ENCODE data around the gene C4orf51. TPM values are rescaled to one million over a fixed set of nuclear protein-coding genes. Genes with fewer than 3 reads are reported as not detected.

The C4orf51 gene
- total and polyA plus RNA-seq, 2 of the 4 experiments (the other 2 are of a cell fraction): not detected

DNA sequence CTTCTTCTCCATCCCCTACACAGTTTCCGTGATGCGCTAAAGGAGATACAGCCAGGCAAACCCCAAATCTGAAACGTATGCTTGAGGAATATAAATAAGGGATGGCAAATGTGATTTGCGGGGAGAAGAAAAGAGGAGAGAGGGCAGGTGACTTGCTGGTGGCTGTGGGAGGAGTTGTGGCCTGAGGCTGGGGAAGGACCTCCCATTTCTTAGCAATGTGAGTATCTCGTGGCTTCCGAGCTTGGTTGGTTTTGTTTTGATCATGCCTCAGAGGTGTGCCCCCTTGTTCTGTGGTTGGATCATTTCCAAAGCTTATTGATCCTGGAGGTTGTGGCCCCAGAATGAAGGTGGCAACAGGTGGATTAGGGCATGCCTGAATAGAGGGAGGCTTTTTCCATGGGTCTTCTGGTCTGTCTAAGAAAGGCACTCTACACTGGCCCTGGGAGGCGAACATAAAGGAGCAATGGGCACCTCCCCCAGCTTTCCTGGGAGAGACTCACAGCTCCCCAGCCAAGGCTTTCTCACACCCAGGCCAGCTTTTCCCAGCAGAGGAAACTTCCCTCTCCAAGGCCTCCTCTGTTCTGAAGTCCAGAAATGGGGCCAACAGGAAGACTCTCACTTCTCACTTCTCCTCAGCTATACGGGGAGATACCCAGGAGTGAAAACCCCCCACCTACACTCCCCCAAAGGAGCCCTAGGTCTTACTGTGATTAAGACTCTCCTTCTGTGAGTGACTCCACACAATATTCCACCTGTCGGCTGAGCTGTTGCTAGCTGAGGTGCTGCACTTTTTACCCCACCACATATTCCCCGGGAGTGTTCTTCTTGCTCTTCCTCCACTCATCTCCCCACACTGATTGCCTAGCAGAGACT is 40.0 kb downstream of the C4orf51 start (continued):
- TF ChIP-seq FOS (IDR thresholded peaks at IDR 0.05; ENCODE audit: low read depth, low read length): no peak

DNA sequence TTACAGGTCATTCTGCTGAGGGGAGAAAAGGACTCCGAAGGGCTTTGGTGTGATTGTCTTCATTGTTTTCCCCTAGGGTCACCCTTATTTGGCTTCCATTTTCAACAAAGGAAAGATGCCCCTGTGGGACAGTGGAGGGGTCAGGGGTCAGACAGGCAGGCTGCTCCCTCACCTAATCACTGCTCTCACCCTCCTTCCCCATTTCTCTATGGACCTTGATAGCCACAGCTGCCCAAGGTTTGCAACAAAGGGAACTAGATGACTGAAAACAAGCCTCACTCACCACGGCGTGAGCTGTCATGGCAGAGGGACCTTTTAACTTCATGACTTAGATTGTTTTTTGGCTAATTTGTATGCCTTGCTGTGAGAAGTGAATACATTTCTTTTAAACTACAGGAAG is 40.7 kb downstream of the C4orf51 start:
- intact Hi-C loops (cut with micrococcal nuclease): no loop called here
- Histone ChIP-seq H3K79me1 (ENCODE audit: low read depth in 1 of 2, low read length in 2 of 2) (no peaks in the 10 kb centered on the region), H3K4me3 (ENCODE audit: insufficient read depth, low read depth, low read length) (no peak overlapping the region), H4K91ac (ENCODE audit: insufficient read depth, low read depth, low read length) (no peak overlapping the region), H3K4ac (ENCODE audit: low read depth, low read length) (no peak overlapping the region), H4K5ac (ENCODE audit: low read depth, low read length) (no peak overlapping the region), H2BK15ac (ENCODE audit: low read depth, low read length) (no peak overlapping the region), H3K23ac (ENCODE audit: low read depth, low read length) (no peak overlapping the region), H4K8ac (ENCODE audit: low read depth in 2 of 2, low read length in 2 of 2) (no peak overlapping the region), H4K20me1 (ENCODE audit: insufficient read depth, low read length) (no peaks in the 10 kb centered on the region), H3K27me3 (ENCODE audit: control insufficient read depth, insufficient read depth, low read length) (no peaks in the 10 kb centered on the region), H2AK9ac (replicated peaks; ENCODE audit: low read depth, low read length, poor library complexity) (no peak overlapping the region), H3K56ac (ENCODE audit: extremely low read depth, insufficient read depth, low read length) (no peak overlapping the region), H2BK20ac (ENCODE audit: low read depth, low read length) (no peak overlapping the region), H3K4me2 (ENCODE audit: low read depth, low read length) (no peak overlapping the region), H3K4me1 (ENCODE audit: control insufficient read depth, insufficient read depth, low read length) (0 out of 2 replicates have a peak, but pooled peaks cover 2% of the 10 kb centered on the region), H3K9me3 (ENCODE audit: control insufficient read depth, insufficient read depth, low read length) (no peaks in the 10 kb centered on the region), H3K36me3 (ENCODE audit: control insufficient read depth, insufficient read depth, low read length) (no peaks in the 10 kb centered on the region), H3K27ac (ENCODE audit: insufficient read depth, low read length) (no peak overlapping the region), H3K9me1 (ENCODE audit: insufficient read depth, low read length) (no peaks in the 10 kb centered on the region), H3K14ac (replicated peaks; ENCODE audit: low read depth, low read length) (no peak overlapping the region), H2AK5ac (ENCODE audit: low read depth, low read length) (no peak overlapping the region), H2BK120ac (ENCODE audit: low read depth, low read length) (no peak overlapping the region), H2AFZ (replicated peaks; ENCODE audit: low read length, poor library complexity) (no peak overlapping the region), H2BK5ac (ENCODE audit: low read depth, low read length, poor library complexity, severe bottlenecking) (no peak overlapping the region), H3K18ac (ENCODE audit: low read depth, low read length) (no peak overlapping the region), H3K9ac (ENCODE audit: low read depth, low read length) (no peak overlapping the region)
- no TSS peak for BruUV-seq (replicated peaks)
- no peak for ATAC-seq (ENCODE audit: low read depth)
- ChIA-PET POLR2A (ENCODE audit: unreplicated experiment) (no interaction called here), CTCF (no interaction called here)
- dilution Hi-C loops (cut with HindIII; ENCODE audit: low sequenced_read_pairs, unreplicated experiment): no loop called here
- in situ Hi-C loops (cut with MboI; ENCODE audit: low sequenced_read_pairs): no loop called here
- DNase-seq: no peak
- WGBS, 2 experiments (ENCODE audit: extremely low coverage in 2 of 2, insufficient read length in 1 of 2): no CpG with 5 or more reads among the region's 3 CpGs
- TF ChIP-seq MXI1 (IDR thresholded peaks at IDR 0.05; ENCODE audit: borderline replicate concordance, low read depth, low read length) (no peak), CEBPB (IDR thresholded peaks at IDR 0.05; ENCODE audit: low read depth, low read length) (no peak), MAZ (IDR thresholded peaks at IDR 0.05; ENCODE audit: borderline replicate concordance, low read depth, low read length) (no peak), RCOR1 (IDR thresholded peaks at IDR 0.05; ENCODE audit: insufficient replicate concordance, low read length) (no peak), MAFK (IDR thresholded peaks at IDR 0.05; ENCODE audit: low read depth, low read length) (no peak), BHLHE40 (IDR thresholded peaks at IDR 0.05; ENCODE audit: low read depth, low read length) (no peak), SMC3 (IDR thresholded peaks at IDR 0.05; ENCODE audit: low read depth, low read length) (no peak), CHD1 (IDR thresholded peaks at IDR 0.05; ENCODE audit: low read depth, low read length) (no peak), NFE2L2 (IDR thresholded peaks at IDR 0.05; ENCODE audit: low read depth, low read length) (no peak), FOS (IDR thresholded peaks at IDR 0.05; ENCODE audit: low read depth, low read length) (no peak), RFX5 (IDR thresholded peaks at IDR 0.05; ENCODE audit: low read depth, low read length) (no peak), RAD21 (IDR thresholded peaks at IDR 0.05; ENCODE audit: low read length) (no peak), CTCF (conservative IDR thresholded peaks at IDR 0.05; ENCODE audit: low read depth, low read length) (no peak), POLR2A (IDR thresholded peaks at IDR 0.05; ENCODE audit: low read depth, low read length) (no peak)
- TF ChIP-seq, protein P1, sequence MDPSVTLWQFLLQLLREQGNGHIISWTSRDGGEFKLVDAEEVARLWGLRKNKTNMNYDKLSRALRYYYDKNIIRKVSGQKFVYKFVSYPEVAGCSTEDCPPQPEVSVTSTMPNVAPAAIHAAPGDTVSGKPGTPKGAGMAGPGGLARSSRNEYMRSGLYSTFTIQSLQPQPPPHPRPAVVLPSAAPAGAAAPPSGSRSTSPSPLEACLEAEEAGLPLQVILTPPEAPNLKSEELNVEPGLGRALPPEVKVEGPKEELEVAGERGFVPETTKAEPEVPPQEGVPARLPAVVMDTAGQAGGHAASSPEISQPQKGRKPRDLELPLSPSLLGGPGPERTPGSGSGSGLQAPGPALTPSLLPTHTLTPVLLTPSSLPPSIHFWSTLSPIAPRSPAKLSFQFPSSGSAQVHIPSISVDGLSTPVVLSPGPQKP (IDR thresholded peaks at IDR 0.05; ENCODE audit: borderline replicate concordance, low read depth, low read length): no peak
